ENCODE data around the gene MYL2.
A peak's percentile ranks its signal among the peaks of the same experiment; 100 is the strongest.

MYL2 gene

GRCh38 chr12:110888256-110888991 lies 32.0 kb downstream of the MYL2 start:
- DNase-seq, result no peak

GRCh38 chr12:110885152-110885840 lies 35.1 kb downstream of the MYL2 start:
- peak; percentile 58 for DNase-seq

GRCh38 chr12:110883251-110883650 lies 37.1 kb downstream of the MYL2 start:
- DNase-seq, result no peak

GRCh38 chr12:110880651-110881050 lies 39.7 kb downstream of the MYL2 start:
- no peak for DNase-seq

GRCh38 chr12:110874781-110875180 lies 45.6 kb downstream of the MYL2 start:
- no peak for DNase-seq

- no peak for DNase-seq
Measured at GRCh38 chr12:110874351-110874750, 46.0 kb downstream of the MYL2 start.

- no peak for DNase-seq
Measured at GRCh38 chr12:110872100-110872499, 48.3 kb downstream of the MYL2 start.

GRCh38 chr12:110869803-110870202 lies 50.6 kb downstream of the MYL2 start:
- DNase-seq, result no peak

GRCh38 chr12:110869026-110869425 lies 51.4 kb downstream of the MYL2 start:
- DNase-seq, result no peak

- DNase-seq, result no peak
Measured at GRCh38 chr12:110865521-110865920, 54.9 kb downstream of the MYL2 start.

GRCh38 chr12:110863161-110863560 lies 57.2 kb downstream of the MYL2 start:
- no peak for DNase-seq

GRCh38 chr12:110862329-110862728 lies 58.0 kb downstream of the MYL2 start:
- DNase-seq, result no peak

- no peak for DNase-seq
Measured at GRCh38 chr12:110861729-110862128, 58.6 kb downstream of the MYL2 start.

Measured in NCI-H2171 treated with DMSO at 0.1 percent for 48 hours (cell line).